ENCODE data around the gene RAB33B.

Gene RAB33B

GRCh38 chr4:139457318-139457717, 3.4 kb downstream of the RAB33B start:
- TF ChIP-seq OSR2 (tag by site-specific recombination; IDR thresholded peaks at IDR 0.05) = peak; percentile 58
- peak; percentile 31; the same call in 1 of the 2 replicates for TF ChIP-seq ZNF133 (tag by site-specific recombination; IDR thresholded peaks at IDR 0.05)
- no peak for TF ChIP-seq SP3 (tag by site-specific recombination; IDR thresholded peaks at IDR 0.05)
- TF ChIP-seq ZNF366 (tag by site-specific recombination; conservative IDR thresholded peaks at IDR 0.05) = 0 out of 2 replicates have a peak, but pooled peaks have one; percentile 29
- peak; percentile 44 for TF ChIP-seq ZNF335 (tag by site-specific recombination; conservative IDR thresholded peaks at IDR 0.05)
- Histone ChIP-seq H3K4me3 (ENCODE audit: low read depth, low read length) (no peak overlapping the region), H3K27ac (ENCODE audit: extremely low read depth, low read depth, low read length) (no peak overlapping the region), H3K4me1 (ENCODE audit: control insufficient read depth, insufficient read depth, low read length) (0 out of 2 replicates have a peak, but pooled peaks cover 3% of the 10 kb centered on the region), H3K36me3 (ENCODE audit: control insufficient read depth in 2 of 2, insufficient read depth in 1 of 2, low read length in 2 of 2) (no peaks in the 10 kb centered on the region), H3K9me3 (ENCODE audit: control insufficient read depth, insufficient read depth, low read depth, low read length) (no peaks in the 10 kb centered on the region)
- CTCF ChIA-PET = interaction anchor here (1.0 kb wide), 1 partner anchor 427 kb away, joined by 3 read pairs; no protein-coding TSS in a partner anchor
- POLR2A ChIA-PET = no interaction called here

GRCh38 chr4:139458543-139458942, 4.6 kb downstream of the RAB33B start:
- ChIA-PET POLR2A (no interaction called here), CTCF (no interaction called here)
- Histone ChIP-seq H3K27ac (ENCODE audit: extremely low read depth, low read depth, low read length) (no peak overlapping the region), H3K4me1 (ENCODE audit: control insufficient read depth, insufficient read depth, low read length) (0 out of 2 replicates have a peak, but pooled peaks cover 3% of the 10 kb centered on the region), H3K36me3 (ENCODE audit: control insufficient read depth in 2 of 2, insufficient read depth in 1 of 2, low read length in 2 of 2) (no peaks in the 10 kb centered on the region), H3K4me3 (ENCODE audit: low read depth, low read length) (no peak overlapping the region), H3K9me3 (ENCODE audit: control insufficient read depth, insufficient read depth, low read depth, low read length) (no peaks in the 10 kb centered on the region)
- peak; percentile 45; the same call in 1 of the 2 replicates for TF ChIP-seq ZNF18 (tag by site-specific recombination; IDR thresholded peaks at IDR 0.05)
- TF ChIP-seq PRDM6 (tag by site-specific recombination; IDR thresholded peaks at IDR 0.05) = peak; percentile 54; the same call in 1 of the 2 replicates
- no peak for TF ChIP-seq ZNF112 (tag by site-specific recombination; IDR thresholded peaks at IDR 0.05)
- TF ChIP-seq ZNF701 (tag by site-specific recombination; IDR thresholded peaks at IDR 0.05) = no peak
- no peak for TF ChIP-seq ZNF202 (tag by site-specific recombination; IDR thresholded peaks at IDR 0.05; ENCODE audit: borderline replicate concordance)
- peak; percentile 46; the same call in 1 of the 2 replicates for TF ChIP-seq SP7 (tag by site-specific recombination; IDR thresholded peaks at IDR 0.05)
- TF ChIP-seq CTCF (tag by site-specific recombination; IDR thresholded peaks at IDR 0.05) = no peak
- no peak for TF ChIP-seq ZNF548 (tag by site-specific recombination; IDR thresholded peaks at IDR 0.05)
- TF ChIP-seq FEZF1 (tag by site-specific recombination; IDR thresholded peaks at IDR 0.05) = peak; percentile 30; the same call in 1 of the 2 replicates
- no peak for TF ChIP-seq BCL6B (tag by site-specific recombination; IDR thresholded peaks at IDR 0.05)
- no peak for TF ChIP-seq ZNF155 (tag by site-specific recombination; IDR thresholded peaks at IDR 0.05)
- TF ChIP-seq ZNF585B (tag by site-specific recombination; IDR thresholded peaks at IDR 0.05) = no peak
- TF ChIP-seq ZNF843 (tag by site-specific recombination; IDR thresholded peaks at IDR 0.05) = no peak
- TF ChIP-seq KLF8 (tag by site-specific recombination; IDR thresholded peaks at IDR 0.05) = no peak
- TF ChIP-seq ZNF335 (tag by site-specific recombination; conservative IDR thresholded peaks at IDR 0.05) = no peak
- TF ChIP-seq HIC1 (tag by site-specific recombination; IDR thresholded peaks at IDR 0.05) = no peak
- TF ChIP-seq ZNF2 (tag by site-specific recombination; IDR thresholded peaks at IDR 0.05) = no peak
